Vagina (tissue), 2 donors: Measurements from ENCODE around the gene NPSR1.

Experiments used
- POLR2A ChIP-seq, 2 donors: fragments of 450-650 bp; IDR thresholded peaks; one replicate each; pipeline ENCODE4 v1.6.1; 2017; ENCODE audit warnings: antibody characterized with exemption in 2 of 2, mild to moderate bottlenecking in 2 of 2, moderate library complexity in 2 of 2
- POLR2AphosphoS5 ChIP-seq, 2 donors: sonication (generic); formaldehyde crosslinking; IDR thresholded peaks; one replicate each; pipeline ENCODE4 v1.9.0; 2017; ENCODE audit warnings: antibody characterized with exemption in 2 of 2, mild to moderate bottlenecking in 2 of 2, low read depth in 1 of 2; ENCODE audit not compliant: insufficient read depth in 1 of 2
- TF ChIP-seq, protein P1 (sequence below), 3 experiments: fragments of 450-650 bp in 2 of 3; fragments of 200-600 bp in 1 of 3; sonication (generic) in 1 of 3; IDR thresholded peaks; one replicate each; pipeline ENCODE4 v1.5.1; 2017 to 2019; ENCODE audit warnings: antibody characterized with exemption in 3 of 3, mild to moderate bottlenecking in 2 of 3, moderate library complexity in 2 of 3

DNA sequence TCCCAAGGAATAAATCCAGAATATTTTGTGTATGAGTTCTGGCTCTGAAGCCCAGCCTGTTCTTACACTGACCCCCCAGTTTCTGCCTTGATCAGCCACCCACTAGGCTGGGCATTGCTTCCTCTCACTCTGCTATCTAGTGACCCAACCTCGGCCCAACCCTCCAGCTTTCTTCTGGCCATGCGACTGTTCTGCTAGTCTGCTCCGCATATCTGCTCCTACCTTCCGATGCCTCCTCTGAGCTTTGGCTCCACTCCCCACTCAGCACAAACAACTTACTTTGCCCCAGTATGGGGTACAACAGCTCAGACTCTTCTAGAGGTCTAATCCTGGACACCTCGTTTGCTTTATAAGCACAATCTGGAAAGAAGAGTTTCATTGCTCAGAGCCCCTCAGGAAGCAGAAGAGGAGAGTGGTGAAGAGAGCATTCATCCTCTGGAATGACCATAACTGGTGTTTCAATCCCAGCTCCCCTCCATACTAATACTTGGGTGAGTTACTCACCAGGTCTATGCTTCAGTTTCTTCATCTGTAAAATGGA lies 99.6 kb downstream of the NPSR1 start:
- TF ChIP-seq POLR2A (IDR thresholded peaks at IDR 0.05) (no peak), POLR2AphosphoS5 (IDR thresholded peaks at IDR 0.05; ENCODE audit: insufficient read depth in 1 of 2, low read depth in 1 of 2) (no peak)
- TF ChIP-seq, protein P1, sequence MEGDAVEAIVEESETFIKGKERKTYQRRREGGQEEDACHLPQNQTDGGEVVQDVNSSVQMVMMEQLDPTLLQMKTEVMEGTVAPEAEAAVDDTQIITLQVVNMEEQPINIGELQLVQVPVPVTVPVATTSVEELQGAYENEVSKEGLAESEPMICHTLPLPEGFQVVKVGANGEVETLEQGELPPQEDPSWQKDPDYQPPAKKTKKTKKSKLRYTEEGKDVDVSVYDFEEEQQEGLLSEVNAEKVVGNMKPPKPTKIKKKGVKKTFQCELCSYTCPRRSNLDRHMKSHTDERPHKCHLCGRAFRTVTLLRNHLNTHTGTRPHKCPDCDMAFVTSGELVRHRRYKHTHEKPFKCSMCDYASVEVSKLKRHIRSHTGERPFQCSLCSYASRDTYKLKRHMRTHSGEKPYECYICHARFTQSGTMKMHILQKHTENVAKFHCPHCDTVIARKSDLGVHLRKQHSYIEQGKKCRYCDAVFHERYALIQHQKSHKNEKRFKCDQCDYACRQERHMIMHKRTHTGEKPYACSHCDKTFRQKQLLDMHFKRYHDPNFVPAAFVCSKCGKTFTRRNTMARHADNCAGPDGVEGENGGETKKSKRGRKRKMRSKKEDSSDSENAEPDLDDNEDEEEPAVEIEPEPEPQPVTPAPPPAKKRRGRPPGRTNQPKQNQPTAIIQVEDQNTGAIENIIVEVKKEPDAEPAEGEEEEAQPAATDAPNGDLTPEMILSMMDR (IDR thresholded peaks at IDR 0.05): no peak
